A549 (cell line): ENCODE measurements around the gene CRIP2.

Experiments used
- CHD4 ChIP-seq: fragments of 200-600 bp; sonication (generic); IDR thresholded peaks from 2 replicates; pipeline ENCODE4 v1.6.1; 2016; ENCODE audit warnings: antibody characterized with exemption, mild to moderate bottlenecking, borderline replicate concordance
- KDM1A ChIP-seq: fragments of 200-600 bp; sonication (generic); IDR thresholded peaks from 2 replicates; pipeline ENCODE4 v1.6.1; 2016; ENCODE audit warnings: low read depth, mild to moderate bottlenecking
- POLR2A ChIP-seq: IDR thresholded peaks from 2 replicates; pipeline ENCODE4 v1.6.1; 2012; ENCODE audit warnings: mild to moderate bottlenecking, low read length
- USF2 ChIP-seq: fragments of 450-650 bp; IDR thresholded peaks from 2 replicates; pipeline ENCODE4 v1.6.1; 2014; ENCODE audit warnings: antibody characterized with exemption
- TF ChIP-seq, protein P1 (sequence below): fragments of >200 bp; sonication (Bioruptor Twin); formaldehyde crosslinking; IDR thresholded peaks from 3 replicates; pipeline ENCODE4 v1.5.1; 2016

GRCh38 chr14:105465209-105466031 lies 9.2 kb upstream of the CRIP2 start:
- TF ChIP-seq, protein P1, sequence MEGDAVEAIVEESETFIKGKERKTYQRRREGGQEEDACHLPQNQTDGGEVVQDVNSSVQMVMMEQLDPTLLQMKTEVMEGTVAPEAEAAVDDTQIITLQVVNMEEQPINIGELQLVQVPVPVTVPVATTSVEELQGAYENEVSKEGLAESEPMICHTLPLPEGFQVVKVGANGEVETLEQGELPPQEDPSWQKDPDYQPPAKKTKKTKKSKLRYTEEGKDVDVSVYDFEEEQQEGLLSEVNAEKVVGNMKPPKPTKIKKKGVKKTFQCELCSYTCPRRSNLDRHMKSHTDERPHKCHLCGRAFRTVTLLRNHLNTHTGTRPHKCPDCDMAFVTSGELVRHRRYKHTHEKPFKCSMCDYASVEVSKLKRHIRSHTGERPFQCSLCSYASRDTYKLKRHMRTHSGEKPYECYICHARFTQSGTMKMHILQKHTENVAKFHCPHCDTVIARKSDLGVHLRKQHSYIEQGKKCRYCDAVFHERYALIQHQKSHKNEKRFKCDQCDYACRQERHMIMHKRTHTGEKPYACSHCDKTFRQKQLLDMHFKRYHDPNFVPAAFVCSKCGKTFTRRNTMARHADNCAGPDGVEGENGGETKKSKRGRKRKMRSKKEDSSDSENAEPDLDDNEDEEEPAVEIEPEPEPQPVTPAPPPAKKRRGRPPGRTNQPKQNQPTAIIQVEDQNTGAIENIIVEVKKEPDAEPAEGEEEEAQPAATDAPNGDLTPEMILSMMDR: no peak
- TF ChIP-seq USF2 (no peak), KDM1A (no peak), POLR2A (no peak), CHD4 (no peak)
